NB4 (cell line): Measurements from ENCODE around the gene SLC66A3.

Experiments
- DNase-seq: peaks from one replicate; pipeline ENCODE4 v3.0.0; 2010; ENCODE audit warnings: low read depth
- H3K4me3 ChIP-seq: one replicate; pipeline ENCODE4 v1.5.1; 2011; ENCODE audit warnings: mild to moderate bottlenecking, low read depth, low read length, moderate library complexity
- CTCF ChIP-seq: IDR thresholded peaks from one replicate; pipeline ENCODE4 v1.5.1; 2012; ENCODE audit warnings: low read depth, low read length
- MAX ChIP-seq: IDR thresholded peaks from 2 replicates; pipeline ENCODE4 v1.6.1; 2011; ENCODE audit warnings: low read depth, low read length
- MYC ChIP-seq: IDR thresholded peaks from 2 replicates; pipeline ENCODE4 v1.6.1; 2011; ENCODE audit warnings: low read depth, low read length
- POLR2A ChIP-seq: IDR thresholded peaks from 2 replicates; pipeline ENCODE4 v1.6.1; 2011; ENCODE audit warnings: mild to moderate bottlenecking; ENCODE audit not compliant: insufficient read length; ENCODE audit errors: extremely low read depth

The SLC66A3 gene

DNA sequence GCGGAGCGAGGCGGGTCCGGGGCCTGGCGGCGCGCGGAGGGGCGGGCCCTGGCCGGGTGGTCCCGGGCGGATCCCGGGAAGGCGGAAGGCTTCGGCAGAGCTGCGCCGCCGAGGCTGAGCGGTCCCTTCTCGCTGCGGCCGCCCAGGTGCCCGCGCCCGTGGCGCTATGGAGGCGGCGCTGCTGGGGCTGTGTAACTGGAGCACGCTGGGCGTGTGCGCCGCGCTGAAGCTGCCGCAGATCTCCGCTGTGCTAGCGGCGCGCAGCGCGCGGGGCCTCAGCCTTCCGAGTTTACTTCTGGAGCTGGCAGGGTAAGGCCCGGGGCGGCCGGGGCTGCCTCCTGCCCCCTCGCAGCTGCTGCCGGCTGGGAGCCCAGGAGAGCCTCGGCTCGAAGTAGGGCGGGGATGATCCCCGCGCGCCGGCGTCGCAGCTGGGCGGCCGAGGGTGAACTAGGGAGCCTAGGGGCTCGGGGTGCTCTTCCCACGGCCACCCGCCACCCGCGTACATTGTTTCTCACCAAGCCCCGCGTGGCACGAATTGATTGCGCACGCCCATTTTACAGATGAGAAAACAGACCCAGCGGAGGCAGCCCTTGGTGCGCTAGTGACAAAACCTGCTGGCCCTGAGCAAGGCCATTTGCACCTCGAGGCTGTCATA is at the start of gene SLC66A3:
SLC66A3 (plus strand) TSS at position 87 of the 655 bp plus-strand sequence; CDS start at position 167, 80 bp downstream.
- DNase-seq, result peak; percentile 94
- TF ChIP-seq MYC, result no peak
- peak; percentile 48 for TF ChIP-seq POLR2A
- TF ChIP-seq MAX, result no peak
- peak; percentile 6 for TF ChIP-seq CTCF
- H3K4me3 ChIP-seq, result peak within 1 kb of the TSS; percentile 64

DNA sequence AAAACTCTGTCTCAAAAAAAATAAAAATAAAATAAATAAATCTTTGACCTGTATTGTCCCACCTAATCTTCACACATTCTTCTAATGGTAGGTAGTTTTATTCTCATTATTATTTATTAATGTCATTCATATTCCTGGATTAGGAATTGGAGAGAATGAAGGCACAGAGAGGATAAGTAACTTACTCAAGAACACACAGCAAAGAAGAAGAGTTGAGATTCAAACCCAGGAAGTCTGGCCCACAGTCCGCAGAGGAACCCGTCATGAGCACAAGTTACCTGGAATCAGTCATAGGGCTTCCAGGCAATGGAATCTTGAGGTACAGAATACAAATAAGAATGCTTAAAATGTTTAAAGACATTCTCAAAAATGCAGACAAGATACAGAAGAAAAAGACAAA is 46.3 kb upstream of the SLC66A3 start:
- TF ChIP-seq MYC, result no peak
- no peak for TF ChIP-seq MAX
- DNase-seq, result no peak
- no peak overlapping the region for H3K4me3 ChIP-seq

DNA sequence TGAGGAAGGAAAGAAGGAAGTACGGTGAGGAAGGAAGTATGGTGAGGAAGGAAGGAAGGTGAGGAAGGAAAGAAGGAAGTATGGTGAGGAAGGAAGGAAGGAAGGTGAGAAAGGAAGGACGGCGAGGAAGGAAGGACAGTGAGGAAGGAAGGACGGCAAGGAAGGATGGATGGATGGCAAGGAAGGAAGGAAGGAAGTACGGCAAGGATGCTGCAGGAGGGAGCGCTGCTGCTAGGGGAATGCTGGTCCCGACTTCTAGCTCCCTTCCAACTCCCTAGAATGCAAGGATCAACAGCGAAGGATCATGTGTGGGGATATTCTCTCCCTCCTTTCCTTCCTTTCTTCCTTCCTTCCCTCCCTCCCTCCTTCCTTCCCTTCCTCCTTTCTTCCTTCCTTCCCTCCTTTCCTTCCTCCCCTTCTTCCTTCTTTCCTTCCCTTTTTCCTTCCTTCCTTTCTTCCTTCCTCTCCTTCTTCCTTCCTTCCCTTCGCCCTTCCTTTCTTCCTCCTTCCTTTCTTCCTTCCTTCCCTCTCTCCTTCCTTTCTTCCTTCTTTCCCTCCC is 42.3 kb upstream of the SLC66A3 start:
- no peak overlapping the region for H3K4me3 ChIP-seq

GRCh38 chr2:11117776-11118175 is 37.5 kb upstream of the SLC66A3 start:
- no peak overlapping the region for H3K4me3 ChIP-seq
- no peak for DNase-seq
- TF ChIP-seq MAX (no peak), MYC (no peak), CTCF (no peak), POLR2A (no peak)

More for the DNA sequence above, 42.3 kb upstream of the SLC66A3 start:
- no peak for DNase-seq
- TF ChIP-seq MAX (no peak), CTCF (no peak), MYC (no peak)

GRCh38 chr2:11118761-11119160 is 36.5 kb upstream of the SLC66A3 start:
- DNase-seq, result no peak
- no peak overlapping the region for H3K4me3 ChIP-seq
- no peak for TF ChIP-seq POLR2A
- no peak for TF ChIP-seq MAX
- no peak for TF ChIP-seq MYC
- TF ChIP-seq CTCF, result no peak

GRCh38 chr2:11121099-11121822 is 34.0 kb upstream of the SLC66A3 start:
- TF ChIP-seq CTCF (no peak), POLR2A (no peak), MAX (no peak), MYC (no peak)
- no peak overlapping the region for H3K4me3 ChIP-seq
- DNase-seq, result peak; percentile 72
